Epithelial cell of esophagus (primary cell): ENCODE measurements around the gene CXADR.
A peak's percentile ranks its signal among the peaks of the same experiment; 100 is the strongest.
"Not testable (repeated sequence)": the region's sequence is repeated elsewhere in the genome, so short reads cannot be mapped to it uniquely, and the experiment has no call there.

Experiments used
- DNase-seq: peaks from one replicate; pipeline ENCODE4 v3.0.0; 2010; ENCODE audit warnings: low read depth
- H3K4me3 ChIP-seq: 2 replicates; pipeline ENCODE4 v1.5.1; 2011; ENCODE audit warnings: mild to moderate bottlenecking, low read length, control low read depth
- CTCF ChIP-seq: IDR thresholded peaks from 2 replicates; pipeline ENCODE4 v1.5.1; 2011; ENCODE audit warnings: low read depth, mild to moderate bottlenecking, low read length, control low read depth, inconsistent platforms; ENCODE audit not compliant: insufficient read depth; ENCODE audit errors: missing control alignments

Gene CXADR

GRCh38 chr21:17519208-17519738 is 6.4 kb downstream of the CXADR start:
- no peak overlapping the region for H3K4me3 ChIP-seq
- DNase-seq: no peak
- no peak for TF ChIP-seq CTCF

GRCh38 chr21:17519965-17520609 is 7.2 kb downstream of the CXADR start:
- no peak overlapping the region for H3K4me3 ChIP-seq
- no peak for DNase-seq
- TF ChIP-seq CTCF: no peak

- DNase-seq: peak; percentile 26
- H3K4me3 ChIP-seq: no peak overlapping the region
- TF ChIP-seq CTCF: no peak
Measured at GRCh38 chr21:17523007-17523451, 10.2 kb downstream of the CXADR start.

- not testable (repeated sequence) for DNase-seq, H3K4me3 ChIP-seq
Measured at GRCh38 chr21:17523979-17524494, 11.2 kb downstream of the CXADR start.

GRCh38 chr21:17524635-17525034 is 11.8 kb downstream of the CXADR start:
- no peak for TF ChIP-seq CTCF

GRCh38 chr21:17526776-17527175 is 13.9 kb downstream of the CXADR start:
- no peak for TF ChIP-seq CTCF
- no peak overlapping the region for H3K4me3 ChIP-seq
- no peak for DNase-seq

More at GRCh38 chr21:17524635-17525034, 11.8 kb downstream of the CXADR start:
- no peak overlapping the region for H3K4me3 ChIP-seq
- DNase-seq: no peak

- TF ChIP-seq CTCF: no peak
- DNase-seq: peak; percentile 33
- no peak overlapping the region for H3K4me3 ChIP-seq
Measured at GRCh38 chr21:17527240-17527639, 14.4 kb downstream of the CXADR start.
